Mesendoderm (in vitro differentiated cells): ENCODE measurements around the gene IL27RA.
A peak's percentile ranks its signal among the peaks of the same experiment; 100 is the strongest.

Experiments used
- DNase-seq: peaks from one replicate; pipeline ENCODE4 v3.0.0; 2013
- H2AK5ac ChIP-seq: 2 replicates; pipeline ENCODE4 v1.6.1; 2013; ENCODE audit warnings: low read length, inconsistent platforms
- H2BK120ac ChIP-seq: 2 replicates; pipeline ENCODE4 v1.6.1; 2013; ENCODE audit warnings: low read depth, mild to moderate bottlenecking, low read length, moderate library complexity, mixed read lengths
- H2BK15ac ChIP-seq: replicated peaks from 2 replicates; pipeline ENCODE4 v1.6.1; 2013; ENCODE audit warnings: low read depth, mild to moderate bottlenecking, moderate library complexity
- H2BK5ac ChIP-seq: 2 replicates; pipeline ENCODE4 v1.6.1; 2013; ENCODE audit warnings: low read length, inconsistent platforms
- H3K18ac ChIP-seq: 2 replicates; pipeline ENCODE4 v1.6.1; 2013; ENCODE audit warnings: mild to moderate bottlenecking, low read length, mixed read lengths
- H3K23ac ChIP-seq: one replicate; pipeline ENCODE4 v1.6.1; 2013; ENCODE audit warnings: low read length
- H3K27ac ChIP-seq: 2 replicates; pipeline ENCODE4 v1.5.1; 2013; ENCODE audit warnings: low read depth, mild to moderate bottlenecking, inconsistent platforms, low read length, moderate library complexity
- H3K27me3 ChIP-seq: 2 replicates; pipeline ENCODE4 v1.6.1; 2013; ENCODE audit warnings: low read length, control low read depth, mild to moderate bottlenecking, inconsistent platforms; ENCODE audit not compliant: insufficient read depth, poor library complexity
- H3K36me3 ChIP-seq: 2 replicates; pipeline ENCODE4 v1.6.1; 2013; ENCODE audit warnings: low read length, inconsistent platforms; ENCODE audit not compliant: control insufficient read depth, insufficient read depth
- H3K4ac ChIP-seq: one replicate; pipeline ENCODE4 v1.6.1; 2013; ENCODE audit warnings: low read depth, mild to moderate bottlenecking, low read length, moderate library complexity
- H3K4me1 ChIP-seq: 2 replicates; pipeline ENCODE4 v1.6.1; 2013; ENCODE audit warnings: low read depth, low read length, inconsistent platforms; ENCODE audit not compliant: control insufficient read depth
- H3K4me2 ChIP-seq: 2 replicates; pipeline ENCODE4 v1.6.1; 2013; ENCODE audit warnings: low read length
- H3K4me3 ChIP-seq: 2 replicates; pipeline ENCODE4 v1.5.1; 2013; ENCODE audit warnings: mild to moderate bottlenecking, low read length
- H3K56ac ChIP-seq: one replicate; pipeline ENCODE4 v1.6.1; 2013; ENCODE audit warnings: low read length
- H3K79me1 ChIP-seq: 2 replicates; pipeline ENCODE4 v1.6.1; 2013; ENCODE audit warnings: low read length, inconsistent platforms
- H3K79me2 ChIP-seq: 2 replicates; pipeline ENCODE4 v1.6.1; 2013; ENCODE audit warnings: mild to moderate bottlenecking, low read length; ENCODE audit not compliant: control insufficient read depth, insufficient read depth
- H3K9ac ChIP-seq: 2 replicates; pipeline ENCODE4 v1.6.1; 2013; ENCODE audit warnings: low read length, inconsistent platforms
- H4K5ac ChIP-seq: one replicate; pipeline ENCODE4 v1.6.1; 2013; ENCODE audit warnings: low read length
- H4K8ac ChIP-seq: one replicate; pipeline ENCODE4 v1.6.1; 2013; ENCODE audit warnings: low read depth, mild to moderate bottlenecking, control low read depth, low read length, moderate library complexity
- WGBS: extraction: QIAGEN DNeasy Blood & Tissue Kit; methylation state at CpG from one replicate; pipeline ENCODE4 v1.1.7; 2013; ENCODE audit warnings: low lambda C conversion rate, missing lambda C conversion rate; ENCODE audit not compliant: insufficient coverage; ENCODE audit errors: extremely low coverage; 5-methylcytosine and 5-hydroxymethylcytosine counted together

Gene IL27RA

DNA sequence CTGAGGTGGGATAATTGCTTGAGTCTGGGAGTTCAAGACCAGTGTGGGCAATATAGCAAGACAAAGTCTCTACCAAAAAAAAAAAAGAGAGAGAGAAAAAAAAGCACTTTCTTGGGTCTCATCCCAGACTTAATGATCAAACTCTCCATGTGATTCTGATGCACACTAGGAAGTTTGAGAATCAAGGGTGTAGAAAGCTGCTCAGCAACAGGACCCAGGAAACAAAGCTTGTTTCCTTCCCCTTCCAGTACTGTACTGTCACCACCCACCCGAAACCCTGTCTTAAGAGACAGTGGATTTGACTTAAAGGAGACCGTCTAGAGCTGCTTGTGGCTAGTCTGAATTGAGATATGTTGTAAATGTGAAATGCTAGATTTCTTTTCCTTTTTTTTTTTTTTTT, 46.8 kb downstream of the IL27RA start:
- no peak overlapping the region for H3K18ac ChIP-seq
- H3K56ac ChIP-seq = no peak overlapping the region
- no peak overlapping the region for H2BK15ac ChIP-seq
- H3K79me2 ChIP-seq = no peaks in the 10 kb centered on the region
- peaks cover 6% of the 10 kb centered on the region for H3K27me3 ChIP-seq
- no peaks in the 10 kb centered on the region for H3K79me1 ChIP-seq
- no peak overlapping the region for H3K4me2 ChIP-seq
- DNase-seq = no peak
- no peak overlapping the region for H2AK5ac ChIP-seq
- no peak overlapping the region for H3K4ac ChIP-seq
- no peak overlapping the region for H3K27ac ChIP-seq
- no peaks in the 10 kb centered on the region for H3K36me3 ChIP-seq
- no peak overlapping the region for H3K9ac ChIP-seq
- no peak overlapping the region for H4K5ac ChIP-seq
- H3K4me1 ChIP-seq = no peaks in the 10 kb centered on the region
- H2BK120ac ChIP-seq = no peak overlapping the region
- H4K8ac ChIP-seq = no peak overlapping the region
- H3K23ac ChIP-seq = no peak overlapping the region
- H3K4me3 ChIP-seq = no peak overlapping the region
- WGBS = no CpG with 5 or more reads among the region's 2 CpGs
- H2BK5ac ChIP-seq = no peak overlapping the region

DNA sequence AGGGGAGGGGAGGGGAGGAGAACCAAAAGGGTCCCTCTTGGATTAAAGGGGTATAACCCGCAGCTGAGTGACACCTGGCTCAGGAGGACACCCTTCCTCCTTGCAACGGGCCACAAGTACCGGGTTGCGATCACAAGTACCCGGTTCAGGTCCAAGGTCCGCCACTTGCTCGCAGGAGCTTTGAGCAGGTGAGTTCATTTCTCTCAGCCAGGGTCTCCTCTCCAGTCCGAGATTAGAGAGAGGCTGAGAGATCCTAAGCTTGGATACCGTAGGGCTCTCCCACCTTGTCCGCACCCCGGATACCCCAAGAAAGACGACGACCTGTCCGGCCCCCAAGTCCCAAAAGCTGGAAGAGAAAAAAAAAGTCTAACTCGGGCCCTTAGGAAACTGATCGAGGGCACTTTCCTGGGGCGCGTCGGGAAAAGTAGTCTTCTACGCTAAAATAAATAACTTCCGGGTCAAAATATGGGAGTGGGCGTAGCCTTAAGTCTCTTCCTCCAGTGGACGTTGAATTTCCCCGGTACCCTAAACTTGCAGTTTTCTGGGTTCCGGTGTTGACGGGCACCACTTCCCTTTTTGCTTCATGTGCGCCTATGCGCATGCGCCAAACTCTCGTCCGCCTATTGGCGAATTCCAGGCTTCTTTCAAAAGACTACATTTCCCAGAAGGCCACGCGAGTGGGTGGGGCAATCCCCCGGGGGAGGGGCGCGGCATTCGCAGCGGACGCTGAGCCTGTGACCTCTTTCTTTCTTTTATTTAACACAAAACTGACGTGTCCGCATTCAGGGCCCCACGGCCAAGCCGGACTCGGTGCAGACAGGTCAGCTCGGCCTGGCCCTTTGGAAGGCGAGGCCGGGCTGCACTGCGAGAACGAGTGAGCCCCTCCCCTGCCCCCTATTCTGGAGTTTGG, 49.6 kb downstream of the IL27RA start:
- Histone ChIP-seq H2BK15ac (no peak overlapping the region), H3K79me1 (no peaks in the 10 kb centered on the region), H3K9ac (peak overlapping the region; percentile 77), H3K4me1 (no peaks in the 10 kb centered on the region), H3K23ac (no peak overlapping the region), H3K56ac (peak overlapping the region; percentile 91), H4K5ac (no peak overlapping the region), H3K4me3 (peak overlapping the region; percentile 70), H3K18ac (no peak overlapping the region), H2AK5ac (no peak overlapping the region), H3K4ac (peak overlapping the region; percentile 95), H3K27ac (no peak overlapping the region), H3K79me2 (no peaks in the 10 kb centered on the region), H3K36me3 (no peaks in the 10 kb centered on the region), H3K4me2 (peak overlapping the region; percentile 87), H2BK120ac (no peak overlapping the region), H4K8ac (no peak overlapping the region), H2BK5ac (no peak overlapping the region), H3K27me3 (no peaks in the 10 kb centered on the region)
- peak; percentile 99 for DNase-seq
- WGBS = no CpG with 5 or more reads among the region's 50 CpGs

DNA sequence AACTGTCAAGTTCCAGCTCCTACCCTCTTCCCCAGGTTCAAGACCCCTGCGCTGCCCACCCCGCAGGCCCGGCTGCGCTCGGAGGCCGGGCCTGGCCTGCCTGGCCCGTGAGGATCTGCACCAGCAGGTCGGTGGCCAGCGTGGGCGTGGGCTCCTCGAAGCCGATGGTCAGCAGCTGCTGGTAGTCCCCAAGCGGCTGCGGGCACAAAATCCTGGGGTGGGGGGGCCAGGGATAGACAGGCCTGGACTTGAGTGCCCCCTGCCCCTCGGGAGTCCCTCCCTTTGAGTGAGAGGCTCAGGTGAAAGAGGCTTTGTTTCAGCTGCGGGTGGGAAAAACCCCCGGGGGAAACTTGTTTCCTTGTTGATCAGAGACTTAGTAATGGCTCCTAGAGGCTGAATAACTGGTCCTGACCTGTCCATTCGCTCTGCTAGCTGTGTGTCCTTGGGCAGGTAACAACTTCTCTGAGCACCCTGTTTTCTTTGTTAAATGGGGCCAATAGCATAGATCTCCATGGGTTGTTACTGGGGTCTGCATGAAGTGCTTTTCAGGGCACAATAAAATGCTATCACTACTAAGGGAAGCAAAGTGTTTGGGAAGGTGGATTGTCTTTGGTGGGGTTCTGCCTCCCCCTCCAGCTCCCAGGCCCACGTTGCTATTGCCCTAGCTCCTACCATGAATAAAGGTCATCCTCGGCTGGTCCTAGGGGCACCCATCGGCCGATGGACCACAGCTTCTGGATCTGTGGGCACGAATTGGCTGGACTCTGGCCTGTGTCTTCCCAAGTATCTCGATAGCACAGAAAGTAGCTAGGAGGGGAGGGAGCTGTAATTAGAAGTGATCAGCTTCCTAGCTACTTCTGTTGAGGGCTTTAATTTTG, 50.5 kb downstream of the IL27RA start:
- Histone ChIP-seq H3K27ac (no peak overlapping the region), H3K4ac (no peak overlapping the region), H3K9ac (peak overlapping the region; percentile 77), H3K79me2 (no peaks in the 10 kb centered on the region), H3K56ac (peak overlapping the region; percentile 91), H2BK120ac (no peak overlapping the region), H3K27me3 (no peaks in the 10 kb centered on the region), H3K4me1 (no peaks in the 10 kb centered on the region), H2BK5ac (no peak overlapping the region), H3K36me3 (no peaks in the 10 kb centered on the region), H3K4me2 (peak overlapping the region; percentile 87), H2BK15ac (no peak overlapping the region), H4K5ac (no peak overlapping the region), H2AK5ac (no peak overlapping the region), H3K4me3 (peak overlapping the region; percentile 57), H3K79me1 (no peaks in the 10 kb centered on the region), H3K23ac (no peak overlapping the region), H4K8ac (no peak overlapping the region), H3K18ac (no peak overlapping the region)
- no CpG with 5 or more reads among the region's 24 CpGs for WGBS
- DNase-seq = no peak

DNA sequence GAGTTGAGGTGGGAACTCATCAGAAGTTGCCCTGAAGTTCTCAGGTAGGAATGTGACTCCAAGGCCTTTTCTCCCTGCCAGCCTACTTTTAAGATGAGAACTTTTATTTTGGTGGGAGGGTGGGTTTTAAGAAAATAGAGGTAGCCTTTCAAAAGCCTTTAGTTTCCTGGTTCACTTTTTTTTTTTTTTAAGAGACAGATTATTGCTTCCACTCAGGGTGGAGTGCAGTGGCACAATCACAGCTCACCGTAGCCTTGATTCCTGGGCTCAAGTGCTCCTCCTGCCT, 51.1 kb downstream of the IL27RA start:
- Histone ChIP-seq H3K4me3 (no peak overlapping the region), H3K18ac (no peak overlapping the region), H3K79me1 (no peaks in the 10 kb centered on the region), H3K27ac (no peak overlapping the region), H3K9ac (no peak overlapping the region), H2BK5ac (no peak overlapping the region), H3K27me3 (no peaks in the 10 kb centered on the region), H2AK5ac (no peak overlapping the region), H3K36me3 (no peaks in the 10 kb centered on the region), H3K4me2 (no peak overlapping the region), H3K23ac (no peak overlapping the region), H2BK15ac (no peak overlapping the region), H3K79me2 (no peaks in the 10 kb centered on the region), H3K4ac (no peak overlapping the region), H3K4me1 (no peaks in the 10 kb centered on the region), H4K8ac (no peak overlapping the region), H4K5ac (no peak overlapping the region), H2BK120ac (no peak overlapping the region), H3K56ac (no peak overlapping the region)
- DNase-seq = no peak
- WGBS = no CpG with 5 or more reads among the region's 1 CpG

DNA sequence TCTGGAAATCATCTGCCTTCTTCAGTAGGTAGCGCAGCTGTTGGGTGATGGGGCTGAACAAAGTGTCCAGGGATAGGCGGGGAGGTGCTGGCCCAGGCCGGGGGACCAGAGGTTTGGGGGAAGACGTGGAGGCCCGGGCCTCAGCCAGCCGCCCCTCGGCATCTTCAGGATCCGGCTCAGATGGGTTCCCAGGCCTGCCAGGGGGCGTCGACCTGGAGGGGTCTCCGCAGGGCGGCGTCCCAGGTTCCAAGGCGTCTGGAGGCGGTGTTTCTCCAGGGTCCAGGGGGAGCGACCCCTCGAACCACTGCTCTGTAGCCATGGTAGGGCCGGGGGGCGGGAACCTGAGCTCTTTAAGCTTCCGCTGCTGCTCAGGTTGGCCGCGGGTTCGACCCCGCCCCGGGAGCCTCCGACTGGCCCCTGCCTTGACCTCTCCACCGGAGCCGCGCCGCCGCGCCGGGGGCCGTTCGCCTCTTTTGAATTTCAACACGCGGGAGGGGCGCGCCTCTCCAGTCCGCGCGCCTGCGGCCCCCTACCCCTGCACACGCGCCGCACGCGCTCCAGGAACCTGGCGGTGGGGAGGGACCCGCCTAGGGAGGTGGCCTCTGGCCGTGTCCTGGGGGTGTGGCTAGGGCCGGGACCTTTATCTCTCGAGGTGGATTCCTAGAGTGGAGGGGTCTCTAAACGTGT, 53.9 kb downstream of the IL27RA start, which contains the start of gene C19orf67:
C19orf67 (minus strand) TSS at position 475 of the 687 bp plus-strand sequence; CDS start at position 319, 156 bp downstream.
- Histone ChIP-seq H2BK120ac (no peak within 1 kb of the TSS), H2AK5ac (no peak within 1 kb of the TSS), H2BK5ac (no peak within 1 kb of the TSS), H3K4me3 (no peak within 1 kb of the TSS), H3K36me3 (peaks cover 5% of the 10 kb centered on the region), H3K18ac (no peak within 1 kb of the TSS), H3K4ac (no peak within 1 kb of the TSS), H3K79me1 (peaks cover 8% of the 10 kb centered on the region), H3K9ac (peak within 1 kb of the TSS; percentile 42), H4K5ac (no peak within 1 kb of the TSS), H3K56ac (peak within 1 kb of the TSS; percentile 42), H3K79me2 (peaks cover 6% of the 10 kb centered on the region), H4K8ac (no peak within 1 kb of the TSS), H3K23ac (no peak within 1 kb of the TSS), H3K4me2 (peak within 1 kb of the TSS; percentile 25), H3K27me3 (no peaks in the 10 kb centered on the region), H2BK15ac (no peak within 1 kb of the TSS), H3K27ac (no peak within 1 kb of the TSS), H3K4me1 (no peaks in the 10 kb centered on the region)
- WGBS = no CpG with 5 or more reads among the region's 54 CpGs
- no peak for DNase-seq
